ENCODE results near the gene NEK8.
A peak's percentile ranks its signal among the peaks of the same experiment; 100 is the strongest.

DNA sequence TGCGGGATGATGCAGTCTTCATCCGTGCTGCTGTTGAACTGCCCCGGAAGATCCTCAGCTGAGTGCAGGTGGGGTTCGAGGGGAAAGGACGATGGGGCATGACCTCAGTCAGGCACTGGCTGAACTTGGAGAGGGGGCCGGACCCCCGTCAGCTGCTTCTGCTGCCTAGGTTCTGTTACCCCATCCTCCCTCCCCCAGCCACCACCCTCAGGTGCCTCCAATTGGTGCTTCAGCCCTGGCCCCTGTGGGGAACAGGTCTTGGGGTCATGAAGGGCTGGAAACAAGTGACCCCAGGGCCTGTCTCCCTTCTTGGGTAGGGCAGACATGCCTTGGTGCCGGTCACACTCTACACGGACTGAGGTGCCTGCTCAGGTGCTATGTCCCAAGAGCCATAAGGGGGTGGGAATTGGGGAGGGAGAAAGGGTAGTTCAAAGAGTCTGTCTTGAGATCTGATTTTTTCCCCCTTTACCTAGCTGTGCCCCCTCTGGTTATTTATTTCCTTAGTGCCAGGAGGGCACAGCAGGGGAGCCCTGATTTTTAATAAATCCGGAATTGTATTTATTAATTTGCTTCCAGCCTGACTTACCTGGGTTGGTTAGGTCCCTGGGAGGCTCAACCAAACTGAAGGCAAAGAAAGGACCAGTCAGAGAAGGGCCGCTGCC is 21.1 kb downstream of the NEK8 start:
- TF ChIP-seq, protein P1, sequence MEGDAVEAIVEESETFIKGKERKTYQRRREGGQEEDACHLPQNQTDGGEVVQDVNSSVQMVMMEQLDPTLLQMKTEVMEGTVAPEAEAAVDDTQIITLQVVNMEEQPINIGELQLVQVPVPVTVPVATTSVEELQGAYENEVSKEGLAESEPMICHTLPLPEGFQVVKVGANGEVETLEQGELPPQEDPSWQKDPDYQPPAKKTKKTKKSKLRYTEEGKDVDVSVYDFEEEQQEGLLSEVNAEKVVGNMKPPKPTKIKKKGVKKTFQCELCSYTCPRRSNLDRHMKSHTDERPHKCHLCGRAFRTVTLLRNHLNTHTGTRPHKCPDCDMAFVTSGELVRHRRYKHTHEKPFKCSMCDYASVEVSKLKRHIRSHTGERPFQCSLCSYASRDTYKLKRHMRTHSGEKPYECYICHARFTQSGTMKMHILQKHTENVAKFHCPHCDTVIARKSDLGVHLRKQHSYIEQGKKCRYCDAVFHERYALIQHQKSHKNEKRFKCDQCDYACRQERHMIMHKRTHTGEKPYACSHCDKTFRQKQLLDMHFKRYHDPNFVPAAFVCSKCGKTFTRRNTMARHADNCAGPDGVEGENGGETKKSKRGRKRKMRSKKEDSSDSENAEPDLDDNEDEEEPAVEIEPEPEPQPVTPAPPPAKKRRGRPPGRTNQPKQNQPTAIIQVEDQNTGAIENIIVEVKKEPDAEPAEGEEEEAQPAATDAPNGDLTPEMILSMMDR (IDR thresholded peaks at IDR 0.05 in 8 of 11, conservative IDR thresholded peaks at IDR 0.05 in 3 of 11): no peak
- TF ChIP-seq POLR2AphosphoS5 (IDR thresholded peaks at IDR 0.05) (peak in 1 of 3 donors; percentile 2), POLR2A (IDR thresholded peaks at IDR 0.05) (no peak)
